BLaER1 treated with 17β-estradiol and CSF1 and Interleukin-3, amounts not matched to agents 10 nM and 100 nM (cell line): ENCODE data around the gene TRAF3IP1.
"Not testable (repeated sequence)": the region's sequence is repeated elsewhere in the genome, so short reads cannot be mapped to it uniquely, and the experiment has no call there.

Source experiments
- H3K27ac ChIP-seq, 11 experiments: shearing (Covaris generic); formaldehyde crosslinking; 2 replicates each; pipeline ENCODE4 v1.8.1; 2022
- H3K27me3 ChIP-seq, 11 experiments: shearing (Covaris generic); formaldehyde crosslinking; 2 replicates each; pipeline ENCODE4 v1.8.1; 2022
- H3K36me3 ChIP-seq, 11 experiments: shearing (Covaris generic); formaldehyde crosslinking; 2 replicates each; pipeline ENCODE4 v1.8.1; 2022
- H3K4me1 ChIP-seq, 10 experiments: shearing (Covaris generic); formaldehyde crosslinking; 2 replicates each; pipeline ENCODE4 v1.8.1; 2022
- H3K4me2 ChIP-seq, 11 experiments: shearing (Covaris generic); formaldehyde crosslinking; 2 replicates each; pipeline ENCODE4 v1.8.1; 2022
- H3K4me3 ChIP-seq, 10 experiments: shearing (Covaris generic); formaldehyde crosslinking; 2 replicates each; pipeline ENCODE4 v1.8.1; 2022
- H3K9ac ChIP-seq, 11 experiments: shearing (Covaris generic); formaldehyde crosslinking; 2 replicates each; pipeline ENCODE4 v1.8.1; 2022
- H3K9me3 ChIP-seq, 11 experiments: shearing (Covaris generic); formaldehyde crosslinking; replicated peaks in 1 of 11; 2 replicates each; pipeline ENCODE4 v1.8.1; 2022
- H4K20me1 ChIP-seq, 11 experiments: shearing (Covaris generic); formaldehyde crosslinking; 2 replicates each; pipeline ENCODE4 v1.8.1; 2022
- Cebpa-rat ChIP-seq, 11 experiments: shearing (Covaris generic); IDR thresholded peaks; 2 replicates each; pipeline ENCODE4 v1.8.1; 2022

Gene TRAF3IP1

GRCh38 chr2:238325694-238326093, 5.4 kb downstream of the TRAF3IP1 start:
- no peak overlapping the region for H3K4me2 ChIP-seq
- no peak overlapping the region for H3K9ac ChIP-seq
- peaks cover 0 to 24% (median 11%) of the 10 kb centered on the region in 11 experiments; a peak in 12 of 22 replicates for H4K20me1 ChIP-seq
- peaks cover 9 to 14% (median 12%) of the 10 kb centered on the region in 10 experiments; a peak in 19 of 20 replicates for H3K4me1 ChIP-seq
- peaks cover 0 to 11% (median 9%) of the 10 kb centered on the region in 11 experiments; a peak in 9 of 22 replicates for H3K9me3 ChIP-seq
- no peak for TF ChIP-seq Cebpa-rat (IDR thresholded peaks at IDR 0.05)
- no peaks in the 10 kb centered on the region; a peak in 1 of 22 replicates for H3K27me3 ChIP-seq
- no peak overlapping the region for H3K4me3 ChIP-seq
- H3K36me3 ChIP-seq, result peaks cover 45 to 65% (median 55%) of the 10 kb centered on the region in 11 experiments
- no peak overlapping the region for H3K27ac ChIP-seq

GRCh38 chr2:238326801-238327365, 6.6 kb downstream of the TRAF3IP1 start:
- H3K36me3 ChIP-seq, result peaks cover 46 to 74% (median 62%) of the 10 kb centered on the region in 11 experiments
- TF ChIP-seq Cebpa-rat (IDR thresholded peaks at IDR 0.05), result no peak
- peaks cover 0 to 4% (median 2%) of the 10 kb centered on the region in 10 experiments; a peak in 7 of 20 replicates for H3K4me1 ChIP-seq
- no peak overlapping the region for H3K27ac ChIP-seq
- H3K4me2 ChIP-seq, result no peak overlapping the region
- no peaks in the 10 kb centered on the region for H3K27me3 ChIP-seq
- H4K20me1 ChIP-seq, result peaks cover 0 to 17% (median 5%) of the 10 kb centered on the region in 11 experiments; a peak in 12 of 22 replicates
- H3K9ac ChIP-seq, result no peak overlapping the region
- H3K9me3 ChIP-seq, result peaks cover 0 to 11% (median 9%) of the 10 kb centered on the region in 11 experiments; a peak in 9 of 22 replicates
- H3K4me3 ChIP-seq, result no peak overlapping the region

- Histone ChIP-seq H4K20me1 (peaks cover 0 to 10% (median 0%) of the 10 kb centered on the region in 11 experiments; a peak in 4 of 22 replicates), H3K27me3 (no peaks in the 10 kb centered on the region), H3K36me3 (peaks cover 46 to 82% (median 63%) of the 10 kb centered on the region in 11 experiments), H3K4me2 (no peak overlapping the region), H3K27ac (no peak overlapping the region), H3K9me3 (peaks cover 0 to 11% (median 9%) of the 10 kb centered on the region in 11 experiments; a peak in 9 of 22 replicates), H3K4me3 (no peak overlapping the region), H3K4me1 (no peaks in the 10 kb centered on the region; a peak in 1 of 20 replicates), H3K9ac (no peak overlapping the region)
- no peak for TF ChIP-seq Cebpa-rat (IDR thresholded peaks at IDR 0.05)
Measured at GRCh38 chr2:238327751-238328150, 7.4 kb downstream of the TRAF3IP1 start.

DNA sequence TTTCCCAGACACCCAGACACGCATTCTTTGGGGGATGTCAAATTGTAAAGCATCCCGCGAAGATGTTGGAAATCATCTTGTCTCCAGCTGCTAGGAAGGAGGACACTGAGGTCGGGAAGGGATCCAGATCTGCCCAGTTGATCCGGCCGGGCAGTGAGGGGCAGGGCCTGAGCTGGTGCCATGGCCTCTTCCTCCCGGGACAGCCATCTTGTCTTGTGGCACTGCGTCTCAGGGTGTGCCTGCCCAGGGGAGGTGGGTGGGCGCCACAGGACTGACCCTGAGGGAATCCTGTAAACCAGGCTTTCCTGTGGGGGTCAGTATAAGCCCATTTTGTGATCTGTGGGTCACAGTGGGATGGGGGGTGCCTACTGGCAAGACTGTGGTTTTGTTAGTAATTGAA, 10.1 kb downstream of the TRAF3IP1 start:
- TF ChIP-seq Cebpa-rat (IDR thresholded peaks at IDR 0.05), result no peak
- no peak overlapping the region for H3K9ac ChIP-seq
- no peak overlapping the region for H3K4me3 ChIP-seq
- peaks cover 0 to 16% (median 0%) of the 10 kb centered on the region in 11 experiments; a peak in 3 of 22 replicates for H4K20me1 ChIP-seq
- no peak overlapping the region for H3K4me2 ChIP-seq
- no peak overlapping the region for H3K27ac ChIP-seq
- H3K27me3 ChIP-seq, result no peaks in the 10 kb centered on the region
- H3K36me3 ChIP-seq, result peaks cover 58 to 99% (median 75%) of the 10 kb centered on the region in 11 experiments
- no peaks in the 10 kb centered on the region; a peak in 1 of 20 replicates for H3K4me1 ChIP-seq
- H3K9me3 ChIP-seq, result peaks cover 0 to 11% (median 9%) of the 10 kb centered on the region in 11 experiments; a peak in 9 of 22 replicates

- Histone ChIP-seq H3K9ac (no peak overlapping the region), H3K27ac (no peak overlapping the region), H4K20me1 (peaks cover 0 to 16% (median 0%) of the 10 kb centered on the region in 11 experiments; a peak in 3 of 22 replicates), H3K9me3 (peaks cover 0 to 10% (median 8%) of the 10 kb centered on the region in 11 experiments; a peak in 9 of 22 replicates), H3K4me3 (no peak overlapping the region), H3K27me3 (no peaks in the 10 kb centered on the region), H3K36me3 (peaks cover 47 to 94% (median 64%) of the 10 kb centered on the region in 11 experiments), H3K4me2 (no peak overlapping the region), H3K4me1 (peaks cover 0 to 2% (median under 1%) of the 10 kb centered on the region in 10 experiments; a peak in 7 of 20 replicates)
- TF ChIP-seq Cebpa-rat (IDR thresholded peaks at IDR 0.05), result no peak
Measured at GRCh38 chr2:238331916-238332315, 11.6 kb downstream of the TRAF3IP1 start.

- H3K4me2 ChIP-seq, result no peak overlapping the region
- peaks cover 0 to 27% (median 0%) of the 10 kb centered on the region in 11 experiments; a peak in 4 of 22 replicates for H4K20me1 ChIP-seq
- no peak overlapping the region for H3K27ac ChIP-seq
- H3K9me3 ChIP-seq, result no peaks in the 10 kb centered on the region
- peaks cover 0 to 16% (median 6%) of the 10 kb centered on the region in 10 experiments; a peak in 10 of 20 replicates for H3K4me1 ChIP-seq
- no peaks in the 10 kb centered on the region for H3K27me3 ChIP-seq
- no peak overlapping the region for H3K9ac ChIP-seq
- H3K4me3 ChIP-seq, result no peak overlapping the region
- peaks cover 26 to 70% (median 47%) of the 10 kb centered on the region in 11 experiments for H3K36me3 ChIP-seq
- TF ChIP-seq Cebpa-rat (IDR thresholded peaks at IDR 0.05), result no peak
Measured at GRCh38 chr2:238334885-238335284, 14.6 kb downstream of the TRAF3IP1 start.

GRCh38 chr2:238335591-238335990, 15.3 kb downstream of the TRAF3IP1 start:
- not testable (repeated sequence) for H3K27ac ChIP-seq, H3K27me3 ChIP-seq, H3K4me2 ChIP-seq, H3K4me3 ChIP-seq, H3K9me3 ChIP-seq, H3K9ac ChIP-seq
- Histone ChIP-seq H4K20me1 (peaks cover 0 to 27% (median 0%) of the 10 kb centered on the region in 11 experiments; a peak in 4 of 22 replicates), H3K4me1 (peaks cover 0 to 16% (median 6%) of the 10 kb centered on the region in 10 experiments; a peak in 10 of 20 replicates), H3K36me3 (peaks cover 19 to 63% (median 40%) of the 10 kb centered on the region in 11 experiments; a peak in 21 of 22 replicates)

- no peak for TF ChIP-seq Cebpa-rat (IDR thresholded peaks at IDR 0.05)
- no peaks in the 10 kb centered on the region for H3K27me3 ChIP-seq
- no peak overlapping the region for H3K27ac ChIP-seq
- peaks cover 17 to 59% (median 37%) of the 10 kb centered on the region in 11 experiments; a peak in 21 of 22 replicates for H3K36me3 ChIP-seq
- no peak overlapping the region for H3K4me2 ChIP-seq
- no peaks in the 10 kb centered on the region for H3K9me3 ChIP-seq
- H3K4me1 ChIP-seq, result peaks cover 0 to 16% (median 6%) of the 10 kb centered on the region in 10 experiments; a peak in 10 of 20 replicates
- 0 out of 22 replicates have a peak overlapping the region, but pooled peaks of 1 of the 11 experiments have one; percentile 9 for H3K9ac ChIP-seq
- peaks cover 0 to 27% (median 0%) of the 10 kb centered on the region in 11 experiments; a peak in 4 of 22 replicates for H4K20me1 ChIP-seq
- H3K4me3 ChIP-seq, result no peak overlapping the region
Measured at GRCh38 chr2:238336151-238336550, 15.8 kb downstream of the TRAF3IP1 start.

DNA sequence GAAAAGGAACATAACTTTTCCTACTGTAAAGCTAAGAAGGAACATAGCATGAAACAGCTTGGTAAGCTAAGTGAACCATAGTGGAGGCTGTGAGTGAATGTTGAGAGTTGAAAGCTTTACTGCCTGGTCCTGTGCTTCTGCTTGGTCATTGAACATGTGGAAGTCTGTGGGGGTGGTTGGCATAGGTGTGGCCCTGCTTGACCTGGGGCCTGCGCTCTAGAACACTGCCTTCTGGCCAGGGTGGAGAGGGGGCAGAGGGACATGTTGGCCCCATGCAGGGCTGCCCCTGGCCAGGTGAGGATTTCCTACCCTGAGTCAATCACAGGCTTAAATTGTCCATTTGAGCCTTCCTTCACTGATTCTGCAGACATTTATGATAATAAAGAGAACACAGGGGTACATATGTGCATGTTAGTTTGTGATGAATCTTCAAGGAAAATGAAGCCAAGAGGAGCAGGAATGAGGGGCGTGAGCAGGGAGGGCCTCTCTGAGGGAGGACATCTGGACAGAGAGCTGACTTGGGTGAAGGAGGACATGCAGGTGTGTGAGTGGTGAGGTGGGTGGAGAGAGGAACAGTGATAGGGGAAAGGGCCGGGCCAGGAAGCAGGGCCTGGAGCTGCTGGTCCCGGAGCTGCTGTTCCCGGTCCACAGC, 16.6 kb downstream of the TRAF3IP1 start:
- Histone ChIP-seq H3K4me2 (peak overlapping the region in 3 of 11 experiments; percentile 16 to 32 (median 29); a peak in 3 of 22 replicates), H3K27ac (no peak overlapping the region), H3K36me3 (peaks cover 15 to 56% (median 33%) of the 10 kb centered on the region in 11 experiments; a peak in 20 of 22 replicates), H3K4me3 (no peak overlapping the region), H3K9me3 (no peaks in the 10 kb centered on the region), H4K20me1 (peaks cover 0 to 22% (median 0%) of the 10 kb centered on the region in 11 experiments; a peak in 4 of 22 replicates), H3K27me3 (no peaks in the 10 kb centered on the region), H3K4me1 (peaks cover 0 to 16% (median 6%) of the 10 kb centered on the region in 10 experiments; a peak in 10 of 20 replicates), H3K9ac (no peak overlapping the region)
- no peak for TF ChIP-seq Cebpa-rat (IDR thresholded peaks at IDR 0.05)
